Measurements from ENCODE around the gene DEFB112. TPM values are rescaled to one million over a fixed set of nuclear protein-coding genes. Genes with fewer than 3 reads are reported as not detected.

Gene DEFB112
- total RNA-seq, 1 experiment from 2014 or later = not detected

GRCh38 chr6:50077385-50077784 is 27.7 kb upstream of the DEFB112 start:
- no peaks in the 10 kb centered on the region for H3K4me1 ChIP-seq (replicated peaks; ENCODE audit: insufficient read depth)
- H3K9me3 ChIP-seq (ENCODE audit: insufficient read depth, low read depth) = no peaks in the 10 kb centered on the region
- DNase-seq = no peak
- no peak overlapping the region for H3K4me2 ChIP-seq
- H3K27ac ChIP-seq = no peak overlapping the region
- no peak for TF ChIP-seq EZH2 (IDR thresholded peaks at IDR 0.05; ENCODE audit: low read depth)
- TF ChIP-seq CTCF (conservative IDR thresholded peaks at IDR 0.05) = no peak
- no peaks in the 10 kb centered on the region for H3K27me3 ChIP-seq (ENCODE audit: insufficient read depth, low read depth)
- no peak overlapping the region for H3K4me3 ChIP-seq
- no peak overlapping the region for H2AFZ ChIP-seq
- H3F3A ChIP-seq (ENCODE audit: insufficient read depth, low read depth) = no peaks in the 10 kb centered on the region
- ChIA-PET CTCF (no interaction called here), POLR2A (ENCODE audit: unreplicated experiment) (no interaction called here)
- intact Hi-C loops (cut with micrococcal nuclease; ENCODE audit: unreplicated experiment) = no loop called here
- H4K20me1 ChIP-seq (ENCODE audit: insufficient read depth) = no peaks in the 10 kb centered on the region
- H3K36me3 ChIP-seq (ENCODE audit: low read depth) = no peaks in the 10 kb centered on the region
- no peaks in the 10 kb centered on the region for H3K79me2 ChIP-seq (ENCODE audit: low read depth)
- BruUV-seq (replicated peaks) = no TSS peak
- no peaks in the 10 kb centered on the region; the same call in 1 of the 2 replicates for H3K9me2 ChIP-seq (ENCODE audit: insufficient read depth)

GRCh38 chr6:50076431-50076830 is 26.7 kb upstream of the DEFB112 start:
- ChIA-PET POLR2A (ENCODE audit: unreplicated experiment) (no interaction called here), CTCF (no interaction called here)
- no peak for DNase-seq
- no peak overlapping the region for H3K27ac ChIP-seq
- intact Hi-C loops (cut with micrococcal nuclease; ENCODE audit: unreplicated experiment) = no loop called here
- no peaks in the 10 kb centered on the region for H4K20me1 ChIP-seq (ENCODE audit: insufficient read depth)
- H3K27me3 ChIP-seq (ENCODE audit: insufficient read depth, low read depth) = no peaks in the 10 kb centered on the region
- H3F3A ChIP-seq (ENCODE audit: insufficient read depth, low read depth) = no peaks in the 10 kb centered on the region
- H2AFZ ChIP-seq = no peak overlapping the region
- BruUV-seq (replicated peaks) = no TSS peak
- no peaks in the 10 kb centered on the region for H3K36me3 ChIP-seq (ENCODE audit: low read depth)
- no peak overlapping the region for H3K4me2 ChIP-seq
- no peaks in the 10 kb centered on the region for H3K79me2 ChIP-seq (ENCODE audit: low read depth)
- H3K9me3 ChIP-seq (ENCODE audit: insufficient read depth, low read depth) = no peaks in the 10 kb centered on the region
- no peak for TF ChIP-seq CTCF (conservative IDR thresholded peaks at IDR 0.05)
- TF ChIP-seq EZH2 (IDR thresholded peaks at IDR 0.05; ENCODE audit: low read depth) = no peak
- H3K9me2 ChIP-seq (ENCODE audit: insufficient read depth) = no peaks in the 10 kb centered on the region
- H3K4me1 ChIP-seq (replicated peaks; ENCODE audit: insufficient read depth) = no peaks in the 10 kb centered on the region
- H3K4me3 ChIP-seq = no peak overlapping the region

- H3K4me1 ChIP-seq (replicated peaks; ENCODE audit: insufficient read depth) = no peaks in the 10 kb centered on the region
- intact Hi-C loops (cut with micrococcal nuclease; ENCODE audit: unreplicated experiment) = no loop called here
- H3K9me2 ChIP-seq (ENCODE audit: insufficient read depth) = no peaks in the 10 kb centered on the region
- H3K4me3 ChIP-seq = no peak overlapping the region
- no peak overlapping the region for H3K27ac ChIP-seq
- H3K27me3 ChIP-seq (ENCODE audit: insufficient read depth, low read depth) = no peaks in the 10 kb centered on the region
- H4K20me1 ChIP-seq (ENCODE audit: insufficient read depth) = no peaks in the 10 kb centered on the region
- H3K4me2 ChIP-seq = no peak overlapping the region
- TF ChIP-seq CTCF (conservative IDR thresholded peaks at IDR 0.05) (no peak), EZH2 (IDR thresholded peaks at IDR 0.05; ENCODE audit: low read depth) (no peak)
- H3K9me3 ChIP-seq (ENCODE audit: insufficient read depth, low read depth) = no peaks in the 10 kb centered on the region
- POLR2A ChIA-PET (ENCODE audit: unreplicated experiment) = no interaction called here
- H3K36me3 ChIP-seq (ENCODE audit: low read depth) = no peaks in the 10 kb centered on the region
- no TSS peak for BruUV-seq (replicated peaks)
- no peaks in the 10 kb centered on the region for H3F3A ChIP-seq (ENCODE audit: insufficient read depth, low read depth)
- no peak for DNase-seq
- no peaks in the 10 kb centered on the region for H3K79me2 ChIP-seq (ENCODE audit: low read depth)
- CTCF ChIA-PET = no interaction called here
- H2AFZ ChIP-seq = no peak overlapping the region
Measured at GRCh38 chr6:50071921-50072320, 22.2 kb upstream of the DEFB112 start.
